GM23338 (cell line): Measurements from ENCODE around the gene ARL14.

Experiments
- CREB1 ChIP-seq: fragments of 250-450 bp; sonication (Bioruptor Pico); IDR thresholded peaks from 2 replicates; pipeline ENCODE4 v1.5.0; 2020; ENCODE audit warnings: low read depth, mild to moderate bottlenecking, moderate library complexity
- CTCF ChIP-seq, 2 experiments: fragments of 200-600 bp in 1 of 2; sonication (generic) in 1 of 2; conservative IDR thresholded peaks; 2 replicates each; pipeline versions ENCODE4 v1.5.1 to v1.6.1; 2016 to 2017; ENCODE audit warnings: antibody characterized with exemption in 2 of 2, low read depth in 2 of 2, mild to moderate bottlenecking in 2 of 2, moderate library complexity in 1 of 2
- EZH2 ChIP-seq: fragments of 200-600 bp; sonication (generic); IDR thresholded peaks from one replicate; pipeline ENCODE4 v1.8.0; 2017; ENCODE audit warnings: antibody characterized with exemption, mild to moderate bottlenecking, low read depth; ENCODE audit not compliant: unreplicated experiment
- EZH2phosphoT487 ChIP-seq: fragments of 200-600 bp; sonication (generic); IDR thresholded peaks from one replicate; pipeline ENCODE4 v1.8.1; 2018; ENCODE audit warnings: antibody characterized with exemption; ENCODE audit not compliant: unreplicated experiment
- JUNB ChIP-seq: IDR thresholded peaks from one replicate; pipeline ENCODE4 v1.6.1; 2016; ENCODE audit warnings: antibody characterized with exemption; ENCODE audit not compliant: unreplicated experiment
- NANOG ChIP-seq: IDR thresholded peaks from 2 replicates; pipeline ENCODE4 v1.6.1; 2016; ENCODE audit warnings: antibody characterized with exemption, borderline replicate concordance
- POLR2AphosphoS5 ChIP-seq: IDR thresholded peaks from 2 replicates; pipeline ENCODE4 v1.6.1; 2016; ENCODE audit warnings: antibody characterized with exemption, low read depth
- STAT1 ChIP-seq: IDR thresholded peaks from one replicate; pipeline ENCODE4 v1.6.1; 2016; ENCODE audit warnings: antibody characterized with exemption; ENCODE audit not compliant: unreplicated experiment
- ZNF114 ChIP-seq: fragments of 250-450 bp; sonication (Bioruptor Pico); IDR thresholded peaks from 2 replicates; pipeline ENCODE4 v1.5.0; 2020; ENCODE audit warnings: mild to moderate bottlenecking, moderate library complexity
- ZNF331 ChIP-seq: fragments of 250-450 bp; sonication (Bioruptor Pico); IDR thresholded peaks from 2 replicates; pipeline ENCODE4 v1.5.0; 2020; ENCODE audit warnings: low read depth, mild to moderate bottlenecking, moderate library complexity
- TF ChIP-seq, protein P1 (sequence below): IDR thresholded peaks from one replicate; pipeline ENCODE4 v1.6.1; 2018; ENCODE audit warnings: antibody characterized with exemption; ENCODE audit not compliant: unreplicated experiment
- TF ChIP-seq, protein P2 (sequence below): IDR thresholded peaks from 2 replicates; pipeline ENCODE4 v1.6.1; 2016; ENCODE audit warnings: antibody characterized with exemption

DNA sequence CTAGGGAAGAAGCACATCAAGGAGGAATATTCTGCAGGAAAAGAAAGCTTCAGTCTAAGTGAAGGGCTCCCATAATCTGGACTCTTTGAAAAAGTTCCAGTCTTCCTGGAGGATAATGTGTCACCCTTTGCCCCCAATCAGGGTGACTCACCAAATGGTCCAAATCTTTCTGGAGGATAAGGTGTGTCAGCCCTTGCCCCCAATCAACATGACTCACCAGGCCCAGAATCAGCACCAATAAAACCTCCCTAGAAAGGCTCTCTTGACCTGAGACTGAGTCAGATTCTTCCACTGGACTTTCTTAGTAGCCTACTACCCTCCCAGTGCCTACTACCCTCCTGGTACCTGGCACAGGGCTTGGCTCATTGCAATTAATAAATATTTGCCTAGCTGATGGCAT lies 9.5 kb upstream of the ARL14 start:
- no peak for TF ChIP-seq POLR2AphosphoS5
- no peak for TF ChIP-seq CTCF (conservative IDR thresholded peaks at IDR 0.05; ENCODE audit: low read depth in 2 of 2)
- TF ChIP-seq EZH2, result no peak
- TF ChIP-seq, protein P1, sequence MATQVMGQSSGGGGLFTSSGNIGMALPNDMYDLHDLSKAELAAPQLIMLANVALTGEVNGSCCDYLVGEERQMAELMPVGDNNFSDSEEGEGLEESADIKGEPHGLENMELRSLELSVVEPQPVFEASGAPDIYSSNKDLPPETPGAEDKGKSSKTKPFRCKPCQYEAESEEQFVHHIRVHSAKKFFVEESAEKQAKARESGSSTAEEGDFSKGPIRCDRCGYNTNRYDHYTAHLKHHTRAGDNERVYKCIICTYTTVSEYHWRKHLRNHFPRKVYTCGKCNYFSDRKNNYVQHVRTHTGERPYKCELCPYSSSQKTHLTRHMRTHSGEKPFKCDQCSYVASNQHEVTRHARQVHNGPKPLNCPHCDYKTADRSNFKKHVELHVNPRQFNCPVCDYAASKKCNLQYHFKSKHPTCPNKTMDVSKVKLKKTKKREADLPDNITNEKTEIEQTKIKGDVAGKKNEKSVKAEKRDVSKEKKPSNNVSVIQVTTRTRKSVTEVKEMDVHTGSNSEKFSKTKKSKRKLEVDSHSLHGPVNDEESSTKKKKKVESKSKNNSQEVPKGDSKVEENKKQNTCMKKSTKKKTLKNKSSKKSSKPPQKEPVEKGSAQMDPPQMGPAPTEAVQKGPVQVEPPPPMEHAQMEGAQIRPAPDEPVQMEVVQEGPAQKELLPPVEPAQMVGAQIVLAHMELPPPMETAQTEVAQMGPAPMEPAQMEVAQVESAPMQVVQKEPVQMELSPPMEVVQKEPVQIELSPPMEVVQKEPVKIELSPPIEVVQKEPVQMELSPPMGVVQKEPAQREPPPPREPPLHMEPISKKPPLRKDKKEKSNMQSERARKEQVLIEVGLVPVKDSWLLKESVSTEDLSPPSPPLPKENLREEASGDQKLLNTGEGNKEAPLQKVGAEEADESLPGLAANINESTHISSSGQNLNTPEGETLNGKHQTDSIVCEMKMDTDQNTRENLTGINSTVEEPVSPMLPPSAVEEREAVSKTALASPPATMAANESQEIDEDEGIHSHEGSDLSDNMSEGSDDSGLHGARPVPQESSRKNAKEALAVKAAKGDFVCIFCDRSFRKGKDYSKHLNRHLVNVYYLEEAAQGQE, result no peak
- no peak for TF ChIP-seq STAT1
- TF ChIP-seq, protein P2, sequence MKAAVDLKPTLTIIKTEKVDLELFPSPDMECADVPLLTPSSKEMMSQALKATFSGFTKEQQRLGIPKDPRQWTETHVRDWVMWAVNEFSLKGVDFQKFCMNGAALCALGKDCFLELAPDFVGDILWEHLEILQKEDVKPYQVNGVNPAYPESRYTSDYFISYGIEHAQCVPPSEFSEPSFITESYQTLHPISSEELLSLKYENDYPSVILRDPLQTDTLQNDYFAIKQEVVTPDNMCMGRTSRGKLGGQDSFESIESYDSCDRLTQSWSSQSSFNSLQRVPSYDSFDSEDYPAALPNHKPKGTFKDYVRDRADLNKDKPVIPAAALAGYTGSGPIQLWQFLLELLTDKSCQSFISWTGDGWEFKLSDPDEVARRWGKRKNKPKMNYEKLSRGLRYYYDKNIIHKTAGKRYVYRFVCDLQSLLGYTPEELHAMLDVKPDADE, result no peak
- no peak for TF ChIP-seq EZH2phosphoT487
- TF ChIP-seq ZNF331, result no peak
- TF ChIP-seq CREB1, result no peak
- TF ChIP-seq ZNF114 (CRISPR knock-in tag), result no peak
- TF ChIP-seq NANOG, result no peak
- no peak for TF ChIP-seq JUNB
